ENCODE data around the gene PLCD4. TPM values are rescaled to one million over a fixed set of nuclear protein-coding genes. Genes with fewer than 3 reads are reported as not detected.

PLCD4 gene
- under 1 TPM; 0.31 to 0.95 (median 0.56) TPM for total RNA-seq
- long read RNA-seq, result 0 reads

DNA sequence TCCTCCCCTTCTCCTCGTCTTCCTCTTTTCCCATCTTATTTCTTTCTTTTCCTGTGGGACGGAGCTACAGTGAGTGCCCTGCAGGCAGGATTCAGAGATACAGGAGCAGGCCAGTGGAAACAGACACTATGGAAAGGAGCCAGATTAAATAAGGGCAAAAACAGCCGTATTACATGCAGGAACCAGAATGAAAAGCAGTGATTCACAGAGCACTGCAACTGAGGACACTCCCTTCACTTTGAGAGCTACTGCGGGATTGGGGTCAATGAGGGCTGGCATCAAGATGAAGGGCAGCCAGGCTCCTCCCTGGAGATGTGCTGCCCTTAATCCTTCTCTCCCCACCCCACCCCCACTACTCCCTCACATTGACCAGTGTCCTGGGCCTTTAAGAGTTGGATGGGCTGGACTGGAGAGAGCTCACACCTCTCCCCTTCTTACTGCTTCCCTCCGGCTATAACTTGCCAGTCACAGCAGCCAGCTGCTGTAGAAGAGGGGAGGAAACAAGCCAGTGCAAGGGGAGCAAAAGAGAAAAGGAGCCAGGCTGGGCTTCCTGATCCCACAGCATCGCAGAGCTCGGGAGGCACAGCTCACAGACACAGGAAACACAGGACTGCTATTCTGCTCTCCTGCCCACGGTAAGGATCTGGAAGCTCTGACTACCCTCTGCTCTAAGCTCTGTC, at the start of gene PLCD4:
Gene PLCD4 (plus strand): TSS at position 464 of the 680 bp plus-strand sequence. CDS start 7,841 bp downstream, outside the sequence.
- intact Hi-C loops (cut with DNase I), result no loop called here
- DNase-seq, result peak in 1 of 3 donors; percentile 28
- 12% methylated on average over 4 of the region's 8 CpGs for WGBS (ENCODE audit: insufficient coverage, low coverage, low lambda C conversion rate, missing lambda C conversion rate)
- peak within 1 kb of the TSS in 1 of 3 donors; percentile 20 for H3K4me3 ChIP-seq
- H3K4me1 ChIP-seq, result peaks cover 0 to 21% (median 0%) of the 10 kb centered on the region in 4 donors
- no peaks in the 10 kb centered on the region for H3K9me3 ChIP-seq
- peak in 3 of 4 donors; percentile 29 to 82 (median 77) for ATAC-seq
- no peaks in the 10 kb centered on the region for H3K27me3 ChIP-seq
- no peak within 1 kb of the TSS for H3K27ac ChIP-seq
- no peak for TF ChIP-seq POLR2A (IDR thresholded peaks at IDR 0.05)
- TF ChIP-seq, protein P1, sequence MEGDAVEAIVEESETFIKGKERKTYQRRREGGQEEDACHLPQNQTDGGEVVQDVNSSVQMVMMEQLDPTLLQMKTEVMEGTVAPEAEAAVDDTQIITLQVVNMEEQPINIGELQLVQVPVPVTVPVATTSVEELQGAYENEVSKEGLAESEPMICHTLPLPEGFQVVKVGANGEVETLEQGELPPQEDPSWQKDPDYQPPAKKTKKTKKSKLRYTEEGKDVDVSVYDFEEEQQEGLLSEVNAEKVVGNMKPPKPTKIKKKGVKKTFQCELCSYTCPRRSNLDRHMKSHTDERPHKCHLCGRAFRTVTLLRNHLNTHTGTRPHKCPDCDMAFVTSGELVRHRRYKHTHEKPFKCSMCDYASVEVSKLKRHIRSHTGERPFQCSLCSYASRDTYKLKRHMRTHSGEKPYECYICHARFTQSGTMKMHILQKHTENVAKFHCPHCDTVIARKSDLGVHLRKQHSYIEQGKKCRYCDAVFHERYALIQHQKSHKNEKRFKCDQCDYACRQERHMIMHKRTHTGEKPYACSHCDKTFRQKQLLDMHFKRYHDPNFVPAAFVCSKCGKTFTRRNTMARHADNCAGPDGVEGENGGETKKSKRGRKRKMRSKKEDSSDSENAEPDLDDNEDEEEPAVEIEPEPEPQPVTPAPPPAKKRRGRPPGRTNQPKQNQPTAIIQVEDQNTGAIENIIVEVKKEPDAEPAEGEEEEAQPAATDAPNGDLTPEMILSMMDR (IDR thresholded peaks at IDR 0.05), result no peak
- no peaks in the 10 kb centered on the region for H3K36me3 ChIP-seq

GRCh38 chr2:218557941-218558340, 49.8 kb upstream of the PLCD4 start:
- Histone ChIP-seq H3K4me3 (no peak overlapping the region), H3K27ac (no peak overlapping the region), H3K4me1 (peaks cover 0 to 6% (median 2%) of the 10 kb centered on the region in 4 donors), H3K27me3 (no peaks in the 10 kb centered on the region), H3K36me3 (peaks cover 0 to 44% (median 5%) of the 10 kb centered on the region in 4 donors), H3K9me3 (no peaks in the 10 kb centered on the region)
- DNase-seq, result no peak
- TF ChIP-seq POLR2A (IDR thresholded peaks at IDR 0.05), result no peak
- TF ChIP-seq, protein P1 (IDR thresholded peaks at IDR 0.05), result no peak
- WGBS (ENCODE audit: insufficient coverage, low coverage, low lambda C conversion rate, missing lambda C conversion rate), result 36% methylated on average over 2 of the region's 2 CpGs
- ATAC-seq, result peak in 1 of 4 donors; percentile 50
- intact Hi-C loops (cut with DNase I), result no loop called here

GRCh38 chr2:218558986-218559385, 48.7 kb upstream of the PLCD4 start:
- Histone ChIP-seq H3K4me1 (peaks cover 0 to 6% (median 2%) of the 10 kb centered on the region in 4 donors), H3K27ac (no peak overlapping the region), H3K36me3 (peaks cover 0 to 38% (median 0%) of the 10 kb centered on the region in 4 donors), H3K4me3 (no peak overlapping the region), H3K9me3 (no peaks in the 10 kb centered on the region), H3K27me3 (no peaks in the 10 kb centered on the region)
- DNase-seq, result no peak
- intact Hi-C loops (cut with DNase I), result no loop called here
- TF ChIP-seq, protein P1 (IDR thresholded peaks at IDR 0.05), result no peak
- TF ChIP-seq POLR2A (IDR thresholded peaks at IDR 0.05), result no peak
- ATAC-seq, result no peak
- 93% methylated on average over 2 of the region's 3 CpGs for WGBS (ENCODE audit: insufficient coverage, low coverage, low lambda C conversion rate, missing lambda C conversion rate)

- no peak overlapping the region for H3K27ac ChIP-seq
- TF ChIP-seq, protein P1 (IDR thresholded peaks at IDR 0.05), result no peak
- TF ChIP-seq POLR2A (IDR thresholded peaks at IDR 0.05), result no peak
- intact Hi-C loops (cut with DNase I), result no loop called here
- H3K36me3 ChIP-seq, result peaks cover 0 to 21% (median 0%) of the 10 kb centered on the region in 4 donors
- no CpG with 5 or more reads among the region's 1 CpG for WGBS (ENCODE audit: insufficient coverage, low coverage, low lambda C conversion rate, missing lambda C conversion rate)
- no peaks in the 10 kb centered on the region for H3K27me3 ChIP-seq
- H3K4me3 ChIP-seq, result no peak overlapping the region
- H3K9me3 ChIP-seq, result no peaks in the 10 kb centered on the region
- ATAC-seq (no peak), DNase-seq (no peak)
- H3K4me1 ChIP-seq, result peaks cover 0 to 10% (median 3%) of the 10 kb centered on the region in 4 donors
Measured at GRCh38 chr2:218564056-218564455, 43.6 kb upstream of the PLCD4 start.

Data from right lobe of liver (tissue), 6 donors.